ENCODE data around the gene DENND1A. TPM values are rescaled to one million over a fixed set of nuclear protein-coding genes. Genes with fewer than 3 reads are reported as not detected.

DENND1A gene
- total and polyA plus RNA-seq, 2 experiments from 2014 or later, result 13.1 to 28.7 TPM

DNA sequence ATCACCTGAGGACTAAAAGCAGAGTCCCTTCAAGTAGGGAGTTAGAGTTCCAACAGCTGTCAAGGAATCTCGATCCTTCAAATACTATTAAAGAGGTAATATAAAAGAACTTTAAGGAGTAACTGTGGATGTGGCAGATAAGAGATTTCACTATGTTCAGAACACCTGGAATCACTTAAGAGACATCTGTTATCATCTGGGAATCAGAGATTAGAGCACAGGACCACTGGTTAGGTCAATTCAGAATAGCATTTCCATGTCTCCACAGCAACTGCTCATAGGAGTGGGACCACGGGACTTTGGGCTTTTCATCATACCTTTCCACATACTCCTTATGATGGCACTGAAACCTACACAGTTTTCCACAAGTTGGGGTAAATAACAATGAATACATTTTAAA lies 216.6 kb downstream of the DENND1A start:
- Mint-ChIP-seq H3K9me3 (no peaks in the 10 kb centered on the region), H3K4me3 (no peak overlapping the region), H3K27ac (no peak overlapping the region), H3K4me1 (peaks cover 9% of the 10 kb centered on the region), H3K27me3 (ENCODE audit: insufficient read depth, low read depth, poor library complexity) (no peaks in the 10 kb centered on the region), H3K36me3 (ENCODE audit: low read depth) (no peaks in the 10 kb centered on the region)
- no peaks in the 10 kb centered on the region for H3K9me2 ChIP-seq (ENCODE audit: insufficient read depth)
- no peak for DNase-seq (ENCODE audit: low spot score)
- H3K4me3 ChIP-seq, result no peak overlapping the region
- TF ChIP-seq EZH2 (IDR thresholded peaks at IDR 0.05; ENCODE audit: low read depth, unreplicated experiment) (no peak), EZH2phosphoT487 (IDR thresholded peaks at IDR 0.05; ENCODE audit: unreplicated experiment) (no peak), NANOG (IDR thresholded peaks at IDR 0.05; ENCODE audit: borderline replicate concordance) (no peak), POLR2AphosphoS5 (IDR thresholded peaks at IDR 0.05; ENCODE audit: low read depth) (no peak), CREB1 (CRISPR knock-in tag; IDR thresholded peaks at IDR 0.05; ENCODE audit: low read depth) (no peak), ZNF114 (CRISPR knock-in tag; IDR thresholded peaks at IDR 0.05) (no peak), ZNF331 (CRISPR knock-in tag; IDR thresholded peaks at IDR 0.05; ENCODE audit: low read depth) (no peak), JUNB (IDR thresholded peaks at IDR 0.05; ENCODE audit: unreplicated experiment) (no peak), STAT1 (IDR thresholded peaks at IDR 0.05; ENCODE audit: unreplicated experiment) (no peak)
- TF ChIP-seq, protein P1, sequence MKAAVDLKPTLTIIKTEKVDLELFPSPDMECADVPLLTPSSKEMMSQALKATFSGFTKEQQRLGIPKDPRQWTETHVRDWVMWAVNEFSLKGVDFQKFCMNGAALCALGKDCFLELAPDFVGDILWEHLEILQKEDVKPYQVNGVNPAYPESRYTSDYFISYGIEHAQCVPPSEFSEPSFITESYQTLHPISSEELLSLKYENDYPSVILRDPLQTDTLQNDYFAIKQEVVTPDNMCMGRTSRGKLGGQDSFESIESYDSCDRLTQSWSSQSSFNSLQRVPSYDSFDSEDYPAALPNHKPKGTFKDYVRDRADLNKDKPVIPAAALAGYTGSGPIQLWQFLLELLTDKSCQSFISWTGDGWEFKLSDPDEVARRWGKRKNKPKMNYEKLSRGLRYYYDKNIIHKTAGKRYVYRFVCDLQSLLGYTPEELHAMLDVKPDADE (IDR thresholded peaks at IDR 0.05), result no peak
- TF ChIP-seq, protein P2, sequence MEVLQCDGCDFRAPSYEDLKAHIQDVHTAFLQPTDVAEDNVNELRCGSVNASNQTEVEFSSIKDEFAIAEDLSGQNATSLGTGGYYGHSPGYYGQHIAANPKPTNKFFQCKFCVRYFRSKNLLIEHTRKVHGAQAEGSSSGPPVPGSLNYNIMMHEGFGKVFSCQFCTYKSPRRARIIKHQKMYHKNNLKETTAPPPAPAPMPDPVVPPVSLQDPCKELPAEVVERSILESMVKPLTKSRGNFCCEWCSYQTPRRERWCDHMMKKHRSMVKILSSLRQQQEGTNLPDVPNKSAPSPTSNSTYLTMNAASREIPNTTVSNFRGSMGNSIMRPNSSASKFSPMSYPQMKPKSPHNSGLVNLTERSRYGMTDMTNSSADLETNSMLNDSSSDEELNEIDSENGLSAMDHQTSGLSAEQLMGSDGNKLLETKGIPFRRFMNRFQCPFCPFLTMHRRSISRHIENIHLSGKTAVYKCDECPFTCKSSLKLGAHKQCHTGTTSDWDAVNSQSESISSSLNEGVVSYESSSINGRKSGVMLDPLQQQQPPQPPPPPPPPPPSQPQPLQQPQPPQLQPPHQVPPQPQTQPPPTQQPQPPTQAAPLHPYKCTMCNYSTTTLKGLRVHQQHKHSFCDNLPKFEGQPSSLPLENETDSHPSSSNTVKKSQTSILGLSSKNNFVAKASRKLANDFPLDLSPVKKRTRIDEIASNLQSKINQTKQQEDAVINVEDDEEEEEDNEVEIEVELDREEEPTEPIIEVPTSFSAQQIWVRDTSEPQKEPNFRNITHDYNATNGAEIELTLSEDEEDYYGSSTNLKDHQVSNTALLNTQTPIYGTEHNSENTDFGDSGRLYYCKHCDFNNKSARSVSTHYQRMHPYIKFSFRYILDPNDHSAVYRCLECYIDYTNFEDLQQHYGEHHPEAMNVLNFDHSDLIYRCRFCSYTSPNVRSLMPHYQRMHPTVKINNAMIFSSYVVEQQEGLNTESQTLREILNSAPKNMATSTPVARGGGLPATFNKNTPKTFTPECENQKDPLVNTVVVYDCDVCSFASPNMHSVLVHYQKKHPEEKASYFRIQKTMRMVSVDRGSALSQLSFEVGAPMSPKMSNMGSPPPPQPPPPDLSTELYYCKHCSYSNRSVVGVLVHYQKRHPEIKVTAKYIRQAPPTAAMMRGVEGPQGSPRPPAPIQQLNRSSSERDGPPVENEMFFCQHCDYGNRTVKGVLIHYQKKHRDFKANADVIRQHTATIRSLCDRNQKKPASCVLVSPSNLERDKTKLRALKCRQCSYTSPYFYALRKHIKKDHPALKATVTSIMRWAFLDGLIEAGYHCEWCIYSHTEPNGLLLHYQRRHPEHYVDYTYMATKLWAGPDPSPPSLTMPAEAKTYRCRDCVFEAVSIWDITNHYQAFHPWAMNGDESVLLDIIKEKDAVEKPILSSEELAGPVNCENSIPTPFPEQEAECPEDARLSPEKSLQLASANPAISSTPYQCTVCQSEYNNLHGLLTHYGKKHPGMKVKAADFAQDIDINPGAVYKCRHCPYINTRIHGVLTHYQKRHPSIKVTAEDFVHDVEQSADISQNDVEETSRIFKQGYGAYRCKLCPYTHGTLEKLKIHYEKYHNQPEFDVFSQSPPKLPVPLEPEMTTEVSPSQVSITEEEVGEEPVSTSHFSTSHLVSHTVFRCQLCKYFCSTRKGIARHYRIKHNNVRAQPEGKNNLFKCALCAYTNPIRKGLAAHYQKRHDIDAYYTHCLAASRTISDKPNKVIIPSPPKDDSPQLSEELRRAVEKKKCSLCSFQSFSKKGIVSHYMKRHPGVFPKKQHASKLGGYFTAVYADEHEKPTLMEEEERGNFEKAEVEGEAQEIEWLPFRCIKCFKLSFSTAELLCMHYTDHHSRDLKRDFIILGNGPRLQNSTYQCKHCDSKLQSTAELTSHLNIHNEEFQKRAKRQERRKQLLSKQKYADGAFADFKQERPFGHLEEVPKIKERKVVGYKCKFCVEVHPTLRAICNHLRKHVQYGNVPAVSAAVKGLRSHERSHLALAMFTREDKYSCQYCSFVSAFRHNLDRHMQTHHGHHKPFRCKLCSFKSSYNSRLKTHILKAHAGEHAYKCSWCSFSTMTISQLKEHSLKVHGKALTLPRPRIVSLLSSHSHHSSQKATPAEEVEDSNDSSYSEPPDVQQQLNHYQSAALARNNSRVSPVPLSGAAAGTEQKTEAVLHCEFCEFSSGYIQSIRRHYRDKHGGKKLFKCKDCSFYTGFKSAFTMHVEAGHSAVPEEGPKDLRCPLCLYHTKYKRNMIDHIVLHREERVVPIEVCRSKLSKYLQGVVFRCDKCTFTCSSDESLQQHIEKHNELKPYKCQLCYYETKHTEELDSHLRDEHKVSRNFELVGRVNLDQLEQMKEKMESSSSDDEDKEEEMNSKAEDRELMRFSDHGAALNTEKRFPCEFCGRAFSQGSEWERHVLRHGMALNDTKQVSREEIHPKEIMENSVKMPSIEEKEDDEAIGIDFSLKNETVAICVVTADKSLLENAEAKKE (CRISPR knock-in tag; IDR thresholded peaks at IDR 0.05), result no peak
- TF ChIP-seq, protein P3, sequence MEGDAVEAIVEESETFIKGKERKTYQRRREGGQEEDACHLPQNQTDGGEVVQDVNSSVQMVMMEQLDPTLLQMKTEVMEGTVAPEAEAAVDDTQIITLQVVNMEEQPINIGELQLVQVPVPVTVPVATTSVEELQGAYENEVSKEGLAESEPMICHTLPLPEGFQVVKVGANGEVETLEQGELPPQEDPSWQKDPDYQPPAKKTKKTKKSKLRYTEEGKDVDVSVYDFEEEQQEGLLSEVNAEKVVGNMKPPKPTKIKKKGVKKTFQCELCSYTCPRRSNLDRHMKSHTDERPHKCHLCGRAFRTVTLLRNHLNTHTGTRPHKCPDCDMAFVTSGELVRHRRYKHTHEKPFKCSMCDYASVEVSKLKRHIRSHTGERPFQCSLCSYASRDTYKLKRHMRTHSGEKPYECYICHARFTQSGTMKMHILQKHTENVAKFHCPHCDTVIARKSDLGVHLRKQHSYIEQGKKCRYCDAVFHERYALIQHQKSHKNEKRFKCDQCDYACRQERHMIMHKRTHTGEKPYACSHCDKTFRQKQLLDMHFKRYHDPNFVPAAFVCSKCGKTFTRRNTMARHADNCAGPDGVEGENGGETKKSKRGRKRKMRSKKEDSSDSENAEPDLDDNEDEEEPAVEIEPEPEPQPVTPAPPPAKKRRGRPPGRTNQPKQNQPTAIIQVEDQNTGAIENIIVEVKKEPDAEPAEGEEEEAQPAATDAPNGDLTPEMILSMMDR (conservative IDR thresholded peaks at IDR 0.05; ENCODE audit: low read depth in 2 of 2), result no peak
- TF ChIP-seq, protein P4, sequence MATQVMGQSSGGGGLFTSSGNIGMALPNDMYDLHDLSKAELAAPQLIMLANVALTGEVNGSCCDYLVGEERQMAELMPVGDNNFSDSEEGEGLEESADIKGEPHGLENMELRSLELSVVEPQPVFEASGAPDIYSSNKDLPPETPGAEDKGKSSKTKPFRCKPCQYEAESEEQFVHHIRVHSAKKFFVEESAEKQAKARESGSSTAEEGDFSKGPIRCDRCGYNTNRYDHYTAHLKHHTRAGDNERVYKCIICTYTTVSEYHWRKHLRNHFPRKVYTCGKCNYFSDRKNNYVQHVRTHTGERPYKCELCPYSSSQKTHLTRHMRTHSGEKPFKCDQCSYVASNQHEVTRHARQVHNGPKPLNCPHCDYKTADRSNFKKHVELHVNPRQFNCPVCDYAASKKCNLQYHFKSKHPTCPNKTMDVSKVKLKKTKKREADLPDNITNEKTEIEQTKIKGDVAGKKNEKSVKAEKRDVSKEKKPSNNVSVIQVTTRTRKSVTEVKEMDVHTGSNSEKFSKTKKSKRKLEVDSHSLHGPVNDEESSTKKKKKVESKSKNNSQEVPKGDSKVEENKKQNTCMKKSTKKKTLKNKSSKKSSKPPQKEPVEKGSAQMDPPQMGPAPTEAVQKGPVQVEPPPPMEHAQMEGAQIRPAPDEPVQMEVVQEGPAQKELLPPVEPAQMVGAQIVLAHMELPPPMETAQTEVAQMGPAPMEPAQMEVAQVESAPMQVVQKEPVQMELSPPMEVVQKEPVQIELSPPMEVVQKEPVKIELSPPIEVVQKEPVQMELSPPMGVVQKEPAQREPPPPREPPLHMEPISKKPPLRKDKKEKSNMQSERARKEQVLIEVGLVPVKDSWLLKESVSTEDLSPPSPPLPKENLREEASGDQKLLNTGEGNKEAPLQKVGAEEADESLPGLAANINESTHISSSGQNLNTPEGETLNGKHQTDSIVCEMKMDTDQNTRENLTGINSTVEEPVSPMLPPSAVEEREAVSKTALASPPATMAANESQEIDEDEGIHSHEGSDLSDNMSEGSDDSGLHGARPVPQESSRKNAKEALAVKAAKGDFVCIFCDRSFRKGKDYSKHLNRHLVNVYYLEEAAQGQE (IDR thresholded peaks at IDR 0.05; ENCODE audit: unreplicated experiment), result no peak
- H2AFZ ChIP-seq, result no peak overlapping the region
- no peak overlapping the region for H3K4me2 ChIP-seq
- H3K36me3 ChIP-seq (ENCODE audit: insufficient read depth), result no peaks in the 10 kb centered on the region
- H4K20me1 ChIP-seq (replicated peaks; ENCODE audit: insufficient read depth), result peaks cover 4% of the 10 kb centered on the region
- H3K4me1 ChIP-seq (ENCODE audit: insufficient read depth), result no peaks in the 10 kb centered on the region
- no peak for ATAC-seq
- H3K27ac ChIP-seq (ENCODE audit: low read depth), result no peak overlapping the region
- no peaks in the 10 kb centered on the region for H3K27me3 ChIP-seq (ENCODE audit: insufficient read depth)
- no peaks in the 10 kb centered on the region for H3K79me2 ChIP-seq (replicated peaks; ENCODE audit: insufficient read depth)
- no peaks in the 10 kb centered on the region for H3F3A ChIP-seq (replicated peaks; ENCODE audit: low read depth)
